Panc1 (cell line): ENCODE measurements around the gene CDK4.

Experiments
- POLR2AphosphoS5 ChIP-seq: IDR thresholded peaks from 2 replicates; pipeline ENCODE4 v1.6.1; 2012; ENCODE audit warnings: mild to moderate bottlenecking, low read depth, low read length, moderate library complexity
- SIN3A ChIP-seq: IDR thresholded peaks from 2 replicates; pipeline ENCODE4 v1.6.1; 2012; ENCODE audit warnings: low read depth, mild to moderate bottlenecking, low read length, moderate library complexity, borderline replicate concordance; ENCODE audit not compliant: insufficient read depth
- TCF7L2 ChIP-seq: IDR thresholded peaks from 2 replicates; pipeline ENCODE4 v1.6.1; 2011; ENCODE audit warnings: mild to moderate bottlenecking, low read depth, low read length, inconsistent platforms
- TF ChIP-seq, protein P1 (sequence below): fragments of 450-650 bp; IDR thresholded peaks from 2 replicates; pipeline ENCODE4 v1.5.1; 2017; ENCODE audit warnings: mild to moderate bottlenecking
- TF ChIP-seq, protein P2 (sequence below), 2 experiments: IDR thresholded peaks; 2 replicates each; pipeline ENCODE4 v1.6.1; 2011 to 2012; ENCODE audit warnings: low read depth in 2 of 2, control low read depth in 1 of 2, low read length in 1 of 2, mild to moderate bottlenecking in 1 of 2, moderate library complexity in 1 of 2; ENCODE audit not compliant: insufficient read depth in 1 of 2

DNA sequence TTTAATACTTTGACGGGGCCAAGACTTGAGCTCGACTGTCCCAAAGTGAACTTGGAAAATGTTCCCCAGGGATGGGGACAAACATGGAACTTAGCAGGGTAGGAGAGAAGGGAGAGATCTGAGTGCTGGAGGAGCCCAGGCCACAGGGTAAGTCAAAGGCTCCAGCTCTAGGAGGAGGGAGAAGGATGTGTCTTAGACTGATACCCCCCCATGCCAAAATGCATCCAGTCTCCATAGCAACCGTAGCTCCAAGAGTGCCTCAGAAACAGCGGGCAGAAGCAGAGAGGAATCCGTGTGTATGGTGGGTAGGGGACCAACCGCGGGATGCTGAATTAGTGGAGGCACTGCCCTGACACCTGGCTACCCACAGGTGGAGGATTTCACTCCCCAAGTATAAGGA, 12.7 kb downstream of the CDK4 start:
- TF ChIP-seq, protein P1, sequence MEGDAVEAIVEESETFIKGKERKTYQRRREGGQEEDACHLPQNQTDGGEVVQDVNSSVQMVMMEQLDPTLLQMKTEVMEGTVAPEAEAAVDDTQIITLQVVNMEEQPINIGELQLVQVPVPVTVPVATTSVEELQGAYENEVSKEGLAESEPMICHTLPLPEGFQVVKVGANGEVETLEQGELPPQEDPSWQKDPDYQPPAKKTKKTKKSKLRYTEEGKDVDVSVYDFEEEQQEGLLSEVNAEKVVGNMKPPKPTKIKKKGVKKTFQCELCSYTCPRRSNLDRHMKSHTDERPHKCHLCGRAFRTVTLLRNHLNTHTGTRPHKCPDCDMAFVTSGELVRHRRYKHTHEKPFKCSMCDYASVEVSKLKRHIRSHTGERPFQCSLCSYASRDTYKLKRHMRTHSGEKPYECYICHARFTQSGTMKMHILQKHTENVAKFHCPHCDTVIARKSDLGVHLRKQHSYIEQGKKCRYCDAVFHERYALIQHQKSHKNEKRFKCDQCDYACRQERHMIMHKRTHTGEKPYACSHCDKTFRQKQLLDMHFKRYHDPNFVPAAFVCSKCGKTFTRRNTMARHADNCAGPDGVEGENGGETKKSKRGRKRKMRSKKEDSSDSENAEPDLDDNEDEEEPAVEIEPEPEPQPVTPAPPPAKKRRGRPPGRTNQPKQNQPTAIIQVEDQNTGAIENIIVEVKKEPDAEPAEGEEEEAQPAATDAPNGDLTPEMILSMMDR, result no peak
- no peak for TF ChIP-seq TCF7L2
- TF ChIP-seq POLR2AphosphoS5, result no peak
- TF ChIP-seq, protein P2, sequence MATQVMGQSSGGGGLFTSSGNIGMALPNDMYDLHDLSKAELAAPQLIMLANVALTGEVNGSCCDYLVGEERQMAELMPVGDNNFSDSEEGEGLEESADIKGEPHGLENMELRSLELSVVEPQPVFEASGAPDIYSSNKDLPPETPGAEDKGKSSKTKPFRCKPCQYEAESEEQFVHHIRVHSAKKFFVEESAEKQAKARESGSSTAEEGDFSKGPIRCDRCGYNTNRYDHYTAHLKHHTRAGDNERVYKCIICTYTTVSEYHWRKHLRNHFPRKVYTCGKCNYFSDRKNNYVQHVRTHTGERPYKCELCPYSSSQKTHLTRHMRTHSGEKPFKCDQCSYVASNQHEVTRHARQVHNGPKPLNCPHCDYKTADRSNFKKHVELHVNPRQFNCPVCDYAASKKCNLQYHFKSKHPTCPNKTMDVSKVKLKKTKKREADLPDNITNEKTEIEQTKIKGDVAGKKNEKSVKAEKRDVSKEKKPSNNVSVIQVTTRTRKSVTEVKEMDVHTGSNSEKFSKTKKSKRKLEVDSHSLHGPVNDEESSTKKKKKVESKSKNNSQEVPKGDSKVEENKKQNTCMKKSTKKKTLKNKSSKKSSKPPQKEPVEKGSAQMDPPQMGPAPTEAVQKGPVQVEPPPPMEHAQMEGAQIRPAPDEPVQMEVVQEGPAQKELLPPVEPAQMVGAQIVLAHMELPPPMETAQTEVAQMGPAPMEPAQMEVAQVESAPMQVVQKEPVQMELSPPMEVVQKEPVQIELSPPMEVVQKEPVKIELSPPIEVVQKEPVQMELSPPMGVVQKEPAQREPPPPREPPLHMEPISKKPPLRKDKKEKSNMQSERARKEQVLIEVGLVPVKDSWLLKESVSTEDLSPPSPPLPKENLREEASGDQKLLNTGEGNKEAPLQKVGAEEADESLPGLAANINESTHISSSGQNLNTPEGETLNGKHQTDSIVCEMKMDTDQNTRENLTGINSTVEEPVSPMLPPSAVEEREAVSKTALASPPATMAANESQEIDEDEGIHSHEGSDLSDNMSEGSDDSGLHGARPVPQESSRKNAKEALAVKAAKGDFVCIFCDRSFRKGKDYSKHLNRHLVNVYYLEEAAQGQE (IDR thresholded peaks at IDR 0.05; ENCODE audit: insufficient read depth in 1 of 2, low read depth in 2 of 2, low read length in 1 of 2), result no peak
- no peak for TF ChIP-seq SIN3A
